KMS-11 (cell line): ENCODE measurements around the gene YWHAQ.

Experiments used
- H2AFZ ChIP-seq: fragments of 200-600 bp; sonication (generic); 2 replicates; pipeline ENCODE4 v1.6.1; 2016; ENCODE audit warnings: antibody characterized with exemption, mixed run types, low read depth
- H3K27ac ChIP-seq: fragments of 200-600 bp; sonication (generic); 2 replicates; pipeline ENCODE4 v1.6.1; 2016; ENCODE audit warnings: mild to moderate bottlenecking, mixed run types
- H3K27me3 ChIP-seq: fragments of 200-600 bp; sonication (generic); 2 replicates; pipeline ENCODE4 v1.6.1; 2017; ENCODE audit warnings: mild to moderate bottlenecking, low read depth, mixed run types, moderate library complexity; ENCODE audit not compliant: insufficient read depth
- H3K36me3 ChIP-seq: fragments of 200-600 bp; sonication (generic); 2 replicates; pipeline ENCODE4 v1.6.1; 2017; ENCODE audit warnings: mild to moderate bottlenecking, mixed run types; ENCODE audit not compliant: insufficient read depth
- H3K4me1 ChIP-seq: fragments of 200-600 bp; sonication (generic); 2 replicates; pipeline ENCODE4 v1.6.1; 2016; ENCODE audit warnings: mild to moderate bottlenecking, low read depth, mixed run types; ENCODE audit not compliant: poor library complexity, severe bottlenecking
- H3K4me2 ChIP-seq: fragments of 200-600 bp; sonication (generic); 2 replicates; pipeline ENCODE4 v1.7.0; 2016; ENCODE audit warnings: mild to moderate bottlenecking, mixed run types
- H3K4me3 ChIP-seq: fragments of 200-600 bp; sonication (generic); IDR thresholded peaks from 2 replicates; pipeline ENCODE4 v1.6.1; 2017; ENCODE audit warnings: low read depth, low read length, mixed read lengths; ENCODE audit not compliant: insufficient read depth
- H3K79me2 ChIP-seq: fragments of 200-600 bp; sonication (generic); 2 replicates; pipeline ENCODE4 v1.6.1; 2016; ENCODE audit warnings: low read depth, mixed run types; ENCODE audit not compliant: insufficient read depth
- H3K9ac ChIP-seq: fragments of 200-600 bp; sonication (generic); 2 replicates; pipeline ENCODE4 v1.6.1; 2016; ENCODE audit warnings: mild to moderate bottlenecking, mixed run types
- H4K20me1 ChIP-seq: fragments of 200-600 bp; sonication (generic); 2 replicates; pipeline ENCODE4 v1.6.1; 2016; ENCODE audit warnings: mild to moderate bottlenecking, mixed run types; ENCODE audit not compliant: insufficient read depth
- TF ChIP-seq, protein P1 (sequence below): fragments of 200-600 bp; sonication (generic); conservative IDR thresholded peaks from 2 replicates; pipeline ENCODE4 v1.6.1; 2017; ENCODE audit warnings: low read depth, mild to moderate bottlenecking, antibody characterized with exemption, low read length, moderate library complexity, mixed read lengths

The YWHAQ gene

GRCh38 chr2:9652267-9652666 is 21.5 kb upstream of the YWHAQ start:
- TF ChIP-seq, protein P1, sequence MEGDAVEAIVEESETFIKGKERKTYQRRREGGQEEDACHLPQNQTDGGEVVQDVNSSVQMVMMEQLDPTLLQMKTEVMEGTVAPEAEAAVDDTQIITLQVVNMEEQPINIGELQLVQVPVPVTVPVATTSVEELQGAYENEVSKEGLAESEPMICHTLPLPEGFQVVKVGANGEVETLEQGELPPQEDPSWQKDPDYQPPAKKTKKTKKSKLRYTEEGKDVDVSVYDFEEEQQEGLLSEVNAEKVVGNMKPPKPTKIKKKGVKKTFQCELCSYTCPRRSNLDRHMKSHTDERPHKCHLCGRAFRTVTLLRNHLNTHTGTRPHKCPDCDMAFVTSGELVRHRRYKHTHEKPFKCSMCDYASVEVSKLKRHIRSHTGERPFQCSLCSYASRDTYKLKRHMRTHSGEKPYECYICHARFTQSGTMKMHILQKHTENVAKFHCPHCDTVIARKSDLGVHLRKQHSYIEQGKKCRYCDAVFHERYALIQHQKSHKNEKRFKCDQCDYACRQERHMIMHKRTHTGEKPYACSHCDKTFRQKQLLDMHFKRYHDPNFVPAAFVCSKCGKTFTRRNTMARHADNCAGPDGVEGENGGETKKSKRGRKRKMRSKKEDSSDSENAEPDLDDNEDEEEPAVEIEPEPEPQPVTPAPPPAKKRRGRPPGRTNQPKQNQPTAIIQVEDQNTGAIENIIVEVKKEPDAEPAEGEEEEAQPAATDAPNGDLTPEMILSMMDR, result no peak
- Histone ChIP-seq H3K4me2 (no peak overlapping the region), H3K4me1 (peaks cover 80% of the 10 kb centered on the region), H3K4me3 (no peak overlapping the region), H3K27me3 (no peaks in the 10 kb centered on the region), H2AFZ (no peak overlapping the region), H3K79me2 (no peaks in the 10 kb centered on the region), H4K20me1 (no peaks in the 10 kb centered on the region), H3K9ac (no peak overlapping the region), H3K27ac (no peak overlapping the region), H3K36me3 (no peaks in the 10 kb centered on the region)

DNA sequence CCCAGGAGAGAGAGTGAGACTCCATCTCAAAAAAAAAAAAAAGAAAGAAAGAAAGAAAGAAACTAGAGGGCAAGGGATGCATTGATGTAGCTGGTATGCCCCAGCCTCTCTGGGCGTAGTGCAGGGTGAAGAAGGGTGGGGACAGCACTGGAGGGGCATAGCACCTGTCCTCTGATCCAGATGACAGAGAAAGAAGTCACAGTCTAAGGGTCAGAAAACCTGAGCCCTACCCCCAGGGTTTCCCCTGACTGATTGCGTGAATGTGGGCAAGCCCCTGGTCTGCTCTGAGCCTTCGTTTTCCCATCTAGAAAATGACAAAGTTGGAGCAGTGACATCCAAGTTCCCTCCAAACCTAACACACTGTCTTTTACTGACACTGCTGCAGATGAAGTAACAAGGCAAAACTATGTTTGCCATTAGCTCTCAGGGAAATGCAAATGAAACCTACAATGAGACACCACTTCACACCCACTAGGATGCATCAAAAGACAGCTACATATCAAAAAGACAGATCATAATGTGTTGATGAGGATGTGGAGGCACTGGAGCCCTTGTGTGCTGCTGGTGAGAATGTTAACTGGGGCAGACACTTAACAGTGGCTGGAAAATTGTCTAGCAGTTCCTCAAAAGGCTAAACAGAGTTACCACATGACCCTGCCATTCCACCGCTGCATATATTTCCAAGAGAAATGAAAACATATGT is 19.5 kb upstream of the YWHAQ start:
- H3K36me3 ChIP-seq, result no peaks in the 10 kb centered on the region
- H3K27me3 ChIP-seq, result no peaks in the 10 kb centered on the region
- TF ChIP-seq, protein P1, result no peak
- no peak overlapping the region for H3K4me3 ChIP-seq
- H3K79me2 ChIP-seq, result no peaks in the 10 kb centered on the region
- H4K20me1 ChIP-seq, result no peaks in the 10 kb centered on the region
- H2AFZ ChIP-seq, result no peak overlapping the region
- no peak overlapping the region for H3K27ac ChIP-seq
- H3K4me2 ChIP-seq, result peak overlapping the region; percentile 47
- no peak overlapping the region for H3K9ac ChIP-seq
- peaks cover 60% of the 10 kb centered on the region for H3K4me1 ChIP-seq

DNA sequence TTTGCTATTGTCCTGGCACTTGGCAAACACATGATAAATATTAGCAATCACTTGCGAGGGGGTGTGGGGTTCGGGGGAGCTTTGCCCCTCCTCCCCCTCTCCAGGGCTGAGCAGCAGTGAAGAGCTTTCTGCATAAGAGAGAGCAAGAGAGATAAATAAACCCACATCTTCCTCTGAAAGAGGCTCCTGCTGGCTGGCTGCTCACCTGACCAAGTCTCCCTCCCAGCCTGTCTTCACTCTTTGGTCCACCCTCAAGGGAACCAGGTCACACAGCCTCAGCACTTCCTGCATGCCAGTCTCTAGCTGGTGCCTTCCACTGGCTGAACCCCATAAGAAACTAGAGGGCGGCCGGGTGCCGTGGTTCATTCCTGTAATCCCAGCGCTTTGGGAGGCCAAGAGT is 18.5 kb upstream of the YWHAQ start:
- H2AFZ ChIP-seq, result peak overlapping the region; percentile 14; the same call in 1 of the 2 replicates
- peaks cover 50% of the 10 kb centered on the region for H3K4me1 ChIP-seq
- no peaks in the 10 kb centered on the region for H4K20me1 ChIP-seq
- H3K27ac ChIP-seq, result peak overlapping the region; percentile 63
- no peaks in the 10 kb centered on the region for H3K79me2 ChIP-seq
- peak overlapping the region; percentile 12; the same call in 1 of the 2 replicates for H3K9ac ChIP-seq
- TF ChIP-seq, protein P1, result no peak
- peak overlapping the region; percentile 29 for H3K4me3 ChIP-seq
- H3K4me2 ChIP-seq, result peak overlapping the region; percentile 47
- no peaks in the 10 kb centered on the region for H3K27me3 ChIP-seq
- H3K36me3 ChIP-seq, result no peaks in the 10 kb centered on the region

- Histone ChIP-seq H3K4me3 (peak overlapping the region; percentile 29), H3K4me2 (peak overlapping the region; percentile 47), H3K27ac (peak overlapping the region; percentile 63), H2AFZ (peak overlapping the region; percentile 14; the same call in 1 of the 2 replicates), H3K79me2 (no peaks in the 10 kb centered on the region), H4K20me1 (no peaks in the 10 kb centered on the region), H3K4me1 (peaks cover 46% of the 10 kb centered on the region), H3K36me3 (no peaks in the 10 kb centered on the region), H3K27me3 (no peaks in the 10 kb centered on the region), H3K9ac (peak overlapping the region; percentile 12; the same call in 1 of the 2 replicates)
- TF ChIP-seq, protein P1, result no peak
These were observed 18.0 kb upstream of the YWHAQ start for GRCh38 chr2:9648821-9649220.
